CD14-positive monocyte (primary cell): Measurements from ENCODE around the gene RBPJL. TPM values are rescaled to one million over a fixed set of nuclear protein-coding genes. Genes with fewer than 3 reads are reported as not detected.

Source experiments
- DNase-seq, 3 donors: peaks; one replicate each; pipeline ENCODE4 v3.0.0-alpha.2; 2011 to 2022
- H2AFZ ChIP-seq: 2 replicates; pipeline ENCODE4 v1.6.0; 2012; ENCODE audit warnings: mild to moderate bottlenecking, low read depth, low read length, inconsistent platforms; ENCODE audit not compliant: insufficient read depth, poor library complexity, severe bottlenecking
- H3K27ac ChIP-seq, 2 donors: 1 replicate in 1 of 2; 2 replicates in 1 of 2; pipeline ENCODE4 v1.5.1; 2012 to 2013; ENCODE audit warnings: low read length in 2 of 2, control low read depth in 1 of 2, inconsistent platforms in 1 of 2, low read depth in 1 of 2, mild to moderate bottlenecking in 1 of 2
- H3K27me3 ChIP-seq, 2 donors: one replicate each; pipeline versions ENCODE4 v1.6.0 to v1.6.1; 2011 to 2013; ENCODE audit warnings: low read length in 2 of 2; ENCODE audit not compliant: control insufficient read depth in 2 of 2, insufficient read depth in 2 of 2
- H3K36me3 ChIP-seq, 2 donors: replicated peaks in 1 of 2; 1 replicate in 1 of 2; 2 replicates in 1 of 2; pipeline versions ENCODE4 v1.5.1 to v1.6.1; 2012 to 2013; ENCODE audit warnings: low read length in 2 of 2, control low read depth in 1 of 2, inconsistent platforms in 1 of 2, mild to moderate bottlenecking in 1 of 2; ENCODE audit not compliant: insufficient read depth in 2 of 2, control insufficient read depth in 1 of 2
- H3K4me1 ChIP-seq, 2 donors: 1 replicate in 1 of 2; 2 replicates in 1 of 2; pipeline versions ENCODE4 v1.5.1 to v1.6.1; 2012 to 2013; ENCODE audit warnings: low read length in 2 of 2, control low read depth in 1 of 2, inconsistent platforms in 1 of 2, mild to moderate bottlenecking in 1 of 2, moderate library complexity in 1 of 2; ENCODE audit not compliant: insufficient read depth in 2 of 2, control insufficient read depth in 1 of 2
- H3K4me2 ChIP-seq: replicated peaks from 2 replicates; pipeline ENCODE3; 2012; ENCODE audit warnings: low read length, moderate library complexity, mild to moderate bottlenecking; ENCODE audit not compliant: poor library complexity, severe bottlenecking; ENCODE audit errors: extremely low read depth
- H3K4me3 ChIP-seq, 3 experiments: fragments of 200-600 bp in 1 of 3; sonication (generic) in 1 of 3; replicated peaks in 1 of 3; 1 replicate in 2 of 3; 2 replicates in 1 of 3; pipeline ENCODE4 v1.5.1; 2011 to 2013; ENCODE audit warnings: low read length in 3 of 3, mild to moderate bottlenecking in 3 of 3, control low read depth in 2 of 3, low read depth in 2 of 3, inconsistent platforms in 1 of 3, moderate library complexity in 1 of 3
- H3K79me2 ChIP-seq: 2 replicates; pipeline ENCODE4 v1.6.0; 2012; ENCODE audit warnings: mild to moderate bottlenecking, control low read depth, inconsistent platforms, low read length, moderate library complexity; ENCODE audit not compliant: insufficient read depth
- H3K9ac ChIP-seq: 2 replicates; pipeline ENCODE4 v1.6.0; 2017; ENCODE audit warnings: low read length, mild to moderate bottlenecking; ENCODE audit not compliant: insufficient read depth, poor library complexity, severe bottlenecking
- H3K9me3 ChIP-seq, 2 donors: replicated peaks in 1 of 2; 1 replicate in 1 of 2; 2 replicates in 1 of 2; pipeline versions ENCODE4 v1.5.1 to v1.6.1; 2012 to 2013; ENCODE audit warnings: low read length in 2 of 2, control low read depth in 1 of 2; ENCODE audit not compliant: control insufficient read depth in 1 of 2, insufficient read depth in 1 of 2
- H4K20me1 ChIP-seq: 2 replicates; pipeline ENCODE4 v1.6.0; 2012; ENCODE audit warnings: mild to moderate bottlenecking, low read length, control low read depth, moderate library complexity; ENCODE audit not compliant: insufficient read depth
- H3K27ac Mint-ChIP-seq, 7 donors: one replicate each; pipeline ENCODE4 v1.8.0; 2020; ENCODE audit warnings: mild to moderate bottlenecking in 7 of 7, mixed read lengths in 7 of 7, moderate library complexity in 6 of 7, inconsistent platforms in 2 of 7
- H3K27me3 Mint-ChIP-seq, 3 donors: one replicate each; pipeline ENCODE4 v1.8.0; 2021 to 2022; ENCODE audit warnings: low read depth in 3 of 3, mild to moderate bottlenecking in 3 of 3, mixed read lengths in 3 of 3, moderate library complexity in 3 of 3, inconsistent platforms in 1 of 3
- H3K36me3 Mint-ChIP-seq, 2 donors: one replicate each; pipeline ENCODE4 v1.8.0; 2020; ENCODE audit warnings: mixed read lengths in 2 of 2, inconsistent platforms in 1 of 2, mild to moderate bottlenecking in 1 of 2
- H3K4me1 Mint-ChIP-seq: one replicate; pipeline ENCODE4 v1.8.0; 2020; ENCODE audit warnings: mild to moderate bottlenecking, mixed read lengths
- H3K4me3 Mint-ChIP-seq, 2 donors: one replicate each; pipeline ENCODE4 v1.8.0; 2020; ENCODE audit warnings: mild to moderate bottlenecking in 2 of 2, mixed read lengths in 2 of 2, moderate library complexity in 1 of 2
- H3K9me3 Mint-ChIP-seq, 7 donors: one replicate each; pipeline ENCODE4 v1.8.0; 2020 to 2022; ENCODE audit warnings: mixed read lengths in 7 of 7, mild to moderate bottlenecking in 6 of 7, moderate library complexity in 6 of 7, inconsistent platforms in 2 of 7
- WGBS: methylation state at CpG from one replicate; pipeline ENCODE4 v1.1.5; 2013; ENCODE audit warnings: missing lambda C conversion rate; ENCODE audit not compliant: insufficient coverage; 5-methylcytosine and 5-hydroxymethylcytosine counted together
- intact Hi-C, 2 donors: fragments of 100-400 bp; cut with micrococcal nuclease; formaldehyde crosslinking; loops; one replicate each; pipeline versions ENCODE4 v1.15.0 to v1.15.1; 2023
- polyA plus RNA-seq, 3 donors: library from polyadenylated mRNA; depleted of rRNA in 1 of 3; unstranded in 2 of 3; stranded (reverse) in 1 of 3; fragments of 300-500 nt in 2 of 3; fragments of >200 nt in 1 of 3; fragmentation: Illumina TruSeq in 2 of 3; gene quantifications; 1 replicate in 2 of 3; 2 replicates in 1 of 3; pipeline ENCODE4 v1.2.3, GENCODE V29; 2012 to 2021
- TF ChIP-seq, protein P1 (sequence below): fragments of 200-600 bp; IDR thresholded peaks from one replicate; pipeline ENCODE4 v1.8.0; 2022; ENCODE audit warnings: antibody characterized with exemption, mild to moderate bottlenecking

The RBPJL gene
- polyA plus RNA-seq, 3 donors: not detected

GRCh38 chr20:45301824-45302271, 4.8 kb upstream of the RBPJL start:
- no peak overlapping the region for H3K27ac ChIP-seq
- no peak overlapping the region for H2AFZ ChIP-seq
- Mint-ChIP-seq H3K4me3 (no peak overlapping the region), H3K27me3 (peaks cover 19 to 42% (median 31%) of the 10 kb centered on the region in 3 donors), H3K9me3 (peaks cover 0 to 7% (median 1%) of the 10 kb centered on the region in 7 donors), H3K4me1 (no peaks in the 10 kb centered on the region), H3K27ac (no peak overlapping the region), H3K36me3 (no peaks in the 10 kb centered on the region)
- peaks cover 0 to 27% of the 10 kb centered on the region in 2 donors for H3K27me3 ChIP-seq
- TF ChIP-seq, protein P1, sequence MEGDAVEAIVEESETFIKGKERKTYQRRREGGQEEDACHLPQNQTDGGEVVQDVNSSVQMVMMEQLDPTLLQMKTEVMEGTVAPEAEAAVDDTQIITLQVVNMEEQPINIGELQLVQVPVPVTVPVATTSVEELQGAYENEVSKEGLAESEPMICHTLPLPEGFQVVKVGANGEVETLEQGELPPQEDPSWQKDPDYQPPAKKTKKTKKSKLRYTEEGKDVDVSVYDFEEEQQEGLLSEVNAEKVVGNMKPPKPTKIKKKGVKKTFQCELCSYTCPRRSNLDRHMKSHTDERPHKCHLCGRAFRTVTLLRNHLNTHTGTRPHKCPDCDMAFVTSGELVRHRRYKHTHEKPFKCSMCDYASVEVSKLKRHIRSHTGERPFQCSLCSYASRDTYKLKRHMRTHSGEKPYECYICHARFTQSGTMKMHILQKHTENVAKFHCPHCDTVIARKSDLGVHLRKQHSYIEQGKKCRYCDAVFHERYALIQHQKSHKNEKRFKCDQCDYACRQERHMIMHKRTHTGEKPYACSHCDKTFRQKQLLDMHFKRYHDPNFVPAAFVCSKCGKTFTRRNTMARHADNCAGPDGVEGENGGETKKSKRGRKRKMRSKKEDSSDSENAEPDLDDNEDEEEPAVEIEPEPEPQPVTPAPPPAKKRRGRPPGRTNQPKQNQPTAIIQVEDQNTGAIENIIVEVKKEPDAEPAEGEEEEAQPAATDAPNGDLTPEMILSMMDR: no peak
- no peak overlapping the region for H3K4me3 ChIP-seq
- 98% methylated on average over 5 of the region's 5 CpGs for WGBS
- H3K9ac ChIP-seq: no peak overlapping the region
- H3K9me3 ChIP-seq: no peaks in the 10 kb centered on the region
- no peaks in the 10 kb centered on the region for H3K36me3 ChIP-seq
- H3K79me2 ChIP-seq: no peaks in the 10 kb centered on the region
- H4K20me1 ChIP-seq: no peaks in the 10 kb centered on the region
- no peak overlapping the region for H3K4me2 ChIP-seq
- intact Hi-C loops: no loop called here
- H3K4me1 ChIP-seq: no peaks in the 10 kb centered on the region
- no peak for DNase-seq

GRCh38 chr20:45303586-45304463, 2.8 kb upstream of the RBPJL start:
- 46% methylated on average over 41 of the region's 47 CpGs for WGBS
- intact Hi-C loops: no loop called here
- H3K27me3 Mint-ChIP-seq: peaks cover 28 to 59% (median 46%) of the 10 kb centered on the region in 3 donors

More at GRCh38 chr20:45303586-45304463, 2.8 kb upstream of the RBPJL start:
- Histone ChIP-seq H3K36me3 (no peaks in the 10 kb centered on the region), H3K79me2 (no peaks in the 10 kb centered on the region), H2AFZ (peak overlapping the region; percentile 13), H3K27ac (no peak overlapping the region), H3K4me1 (no peaks in the 10 kb centered on the region), H3K9ac (peak overlapping the region; percentile 4), H3K4me3 (no peak overlapping the region), H3K27me3 (peaks cover 0 to 36% of the 10 kb centered on the region in 2 donors), H4K20me1 (no peaks in the 10 kb centered on the region), H3K4me2 (no peak overlapping the region), H3K9me3 (no peaks in the 10 kb centered on the region)
- Mint-ChIP-seq H3K4me3 (peak overlapping the region in 1 of 2 donors; percentile 68), H3K9me3 (peaks cover 0 to 7% (median 1%) of the 10 kb centered on the region in 7 donors), H3K4me1 (no peaks in the 10 kb centered on the region), H3K36me3 (no peaks in the 10 kb centered on the region), H3K27ac (no peak overlapping the region)
- TF ChIP-seq, protein P1: no peak
- no peak for DNase-seq
